Parathyroid adenoma (tissue), 2 donors: ENCODE results near the gene SPDYE16.
A peak's percentile ranks its signal among the peaks of the same experiment; 100 is the strongest.
"Not testable (repeated sequence)": the region's sequence is repeated elsewhere in the genome, so short reads cannot be mapped to it uniquely, and the experiment has no call there.

ENCODE experiments used
- H2AFZ ChIP-seq: fragments of 300-600 bp; sonication (generic); one replicate; pipeline ENCODE4 v1.7.0; 2017; ENCODE audit warnings: antibody characterized with exemption, mild to moderate bottlenecking
- H3K27ac ChIP-seq: fragments of 300-600 bp; sonication (generic); one replicate; pipeline ENCODE4 v1.7.0; 2017
- H3K27me3 ChIP-seq: fragments of 300-600 bp; sonication (generic); one replicate; pipeline ENCODE4 v1.7.0; 2017; ENCODE audit warnings: low read length; ENCODE audit not compliant: control insufficient read depth, insufficient read depth
- H3K36me3 ChIP-seq: fragments of 300-600 bp; sonication (generic); one replicate; pipeline ENCODE4 v1.7.0; 2017; ENCODE audit warnings: low read length; ENCODE audit not compliant: control insufficient read depth, insufficient read depth
- H3K4me1 ChIP-seq: fragments of 300-600 bp; sonication (generic); one replicate; pipeline ENCODE4 v1.7.0; 2017; ENCODE audit warnings: control low read depth
- H3K4me2 ChIP-seq: fragments of 300-600 bp; sonication (generic); one replicate; pipeline ENCODE4 v1.7.0; 2017; ENCODE audit warnings: low read length
- H3K4me3 ChIP-seq: fragments of 300-600 bp; sonication (generic); one replicate; pipeline ENCODE4 v1.7.0; 2017; ENCODE audit warnings: low read depth, low read length
- H3K79me2 ChIP-seq: fragments of 300-600 bp; sonication (generic); one replicate; pipeline ENCODE4 v1.7.0; 2017; ENCODE audit warnings: control low read depth
- H3K9ac ChIP-seq: fragments of 300-600 bp; sonication (generic); one replicate; pipeline ENCODE4 v1.7.0; 2017; ENCODE audit warnings: mild to moderate bottlenecking
- H3K9me3 ChIP-seq: fragments of 300-600 bp; sonication (generic); one replicate; pipeline ENCODE4 v1.7.0; 2017; ENCODE audit warnings: low read length; ENCODE audit not compliant: control insufficient read depth
- donor health status: primary hyperparathyroidism.

The SPDYE16 gene, protein sequence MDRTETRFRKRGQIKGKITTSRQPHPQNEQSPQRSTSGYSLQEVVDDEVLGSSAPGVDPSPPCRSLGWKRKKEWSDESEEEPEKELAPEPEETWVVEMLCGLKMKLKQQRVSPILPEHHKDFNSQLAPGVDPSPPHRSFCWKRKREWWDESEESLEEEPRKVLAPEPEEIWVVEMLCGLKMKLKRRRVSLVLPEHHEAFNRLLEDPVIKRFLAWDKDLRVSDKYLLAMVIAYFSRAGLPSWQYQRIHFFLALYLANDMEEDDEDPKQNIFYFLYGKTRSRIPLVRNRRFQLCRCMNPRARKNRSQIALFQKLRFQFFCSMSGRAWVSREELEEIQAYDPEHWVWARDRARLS

DNA sequence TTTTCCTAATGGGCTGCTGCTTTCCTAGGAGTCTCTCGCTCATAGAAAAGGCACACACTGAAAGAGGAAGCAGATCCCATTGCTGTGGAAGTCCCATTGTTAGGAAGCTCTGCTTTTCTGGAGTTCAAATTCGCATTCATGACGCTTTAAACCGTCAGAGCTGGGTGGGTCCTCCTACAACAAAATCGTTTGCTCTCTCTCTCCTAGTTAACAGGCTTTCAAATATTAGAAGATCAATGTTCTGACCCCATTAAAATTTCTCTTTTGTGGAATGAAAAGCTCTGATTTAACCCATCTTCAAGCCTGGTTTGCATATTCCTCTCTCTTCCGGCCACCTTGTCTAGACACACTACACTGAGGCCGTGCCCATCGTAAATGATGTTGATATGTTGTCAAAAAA lies at the start of gene SPDYE16:
TSS of gene SPDYE16 (minus strand) at position 101 of the 400 bp plus-strand sequence. CDS start 1,838 bp downstream, outside the sequence.
- H3K4me1 ChIP-seq, H3K79me2 ChIP-seq, H3K27me3 ChIP-seq, H3K27ac ChIP-seq, H3K9me3 ChIP-seq, H2AFZ ChIP-seq, H3K4me3 ChIP-seq, H3K36me3 ChIP-seq, H3K9ac ChIP-seq, H3K4me2 ChIP-seq: not testable (repeated sequence)

DNA sequence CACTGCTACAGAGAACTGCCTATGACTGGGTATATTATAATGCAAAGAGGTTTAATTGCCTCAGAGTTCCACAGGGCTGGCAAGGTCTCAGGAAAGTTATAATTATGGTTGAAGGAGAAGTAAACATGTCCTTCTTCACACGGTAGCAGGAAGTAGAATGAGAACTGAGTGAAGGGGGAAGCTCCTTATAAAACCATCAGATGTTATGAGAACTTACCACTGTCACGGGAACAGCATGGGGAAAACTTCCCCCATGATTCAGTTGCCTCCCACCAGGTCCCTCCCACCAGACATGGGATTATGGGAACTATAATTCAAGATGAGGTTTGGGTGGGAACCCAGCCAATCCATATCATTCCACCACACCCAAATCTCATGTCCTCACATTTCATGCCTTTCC lies 49.6 kb upstream of the SPDYE16 start:
- peaks cover 38% of the 10 kb centered on the region for H3K79me2 ChIP-seq
- not testable (repeated sequence) for H3K27ac ChIP-seq, H3K4me2 ChIP-seq

GRCh38 chr7:76591602-76592304 lies 48.7 kb upstream of the SPDYE16 start:
- not testable (repeated sequence) for H3K4me1 ChIP-seq, H3K27ac ChIP-seq, H3K27me3 ChIP-seq, H3K9ac ChIP-seq, H2AFZ ChIP-seq, H3K4me2 ChIP-seq, H3K9me3 ChIP-seq, H3K4me3 ChIP-seq, H3K36me3 ChIP-seq
- H3K79me2 ChIP-seq: peaks cover 41% of the 10 kb centered on the region

More for the DNA sequence above, 49.6 kb upstream of the SPDYE16 start:
- not testable (repeated sequence) for H3K4me3 ChIP-seq, H3K9ac ChIP-seq, H2AFZ ChIP-seq, H3K27me3 ChIP-seq, H3K36me3 ChIP-seq, H3K4me1 ChIP-seq, H3K9me3 ChIP-seq

GRCh38 chr7:76591033-76591432 lies 47.9 kb upstream of the SPDYE16 start:
- not testable (repeated sequence) for H3K9me3 ChIP-seq, H3K4me2 ChIP-seq, H3K27me3 ChIP-seq, H3K27ac ChIP-seq, H3K36me3 ChIP-seq, H2AFZ ChIP-seq, H3K9ac ChIP-seq, H3K4me3 ChIP-seq
- peaks cover 44% of the 10 kb centered on the region for H3K79me2 ChIP-seq
- H3K4me1 ChIP-seq: peaks cover 13% of the 10 kb centered on the region

- not testable (repeated sequence) for H3K27me3 ChIP-seq, H2AFZ ChIP-seq, H3K36me3 ChIP-seq, H3K4me2 ChIP-seq, H3K9ac ChIP-seq, H3K9me3 ChIP-seq, H3K4me3 ChIP-seq
- H3K4me1 ChIP-seq: peaks cover 15% of the 10 kb centered on the region
- H3K79me2 ChIP-seq: peaks cover 34% of the 10 kb centered on the region
- H3K27ac ChIP-seq: peak overlapping the region; percentile 76
These were observed 45.5 kb upstream of the SPDYE16 start for GRCh38 chr7:76588586-76588985.

DNA sequence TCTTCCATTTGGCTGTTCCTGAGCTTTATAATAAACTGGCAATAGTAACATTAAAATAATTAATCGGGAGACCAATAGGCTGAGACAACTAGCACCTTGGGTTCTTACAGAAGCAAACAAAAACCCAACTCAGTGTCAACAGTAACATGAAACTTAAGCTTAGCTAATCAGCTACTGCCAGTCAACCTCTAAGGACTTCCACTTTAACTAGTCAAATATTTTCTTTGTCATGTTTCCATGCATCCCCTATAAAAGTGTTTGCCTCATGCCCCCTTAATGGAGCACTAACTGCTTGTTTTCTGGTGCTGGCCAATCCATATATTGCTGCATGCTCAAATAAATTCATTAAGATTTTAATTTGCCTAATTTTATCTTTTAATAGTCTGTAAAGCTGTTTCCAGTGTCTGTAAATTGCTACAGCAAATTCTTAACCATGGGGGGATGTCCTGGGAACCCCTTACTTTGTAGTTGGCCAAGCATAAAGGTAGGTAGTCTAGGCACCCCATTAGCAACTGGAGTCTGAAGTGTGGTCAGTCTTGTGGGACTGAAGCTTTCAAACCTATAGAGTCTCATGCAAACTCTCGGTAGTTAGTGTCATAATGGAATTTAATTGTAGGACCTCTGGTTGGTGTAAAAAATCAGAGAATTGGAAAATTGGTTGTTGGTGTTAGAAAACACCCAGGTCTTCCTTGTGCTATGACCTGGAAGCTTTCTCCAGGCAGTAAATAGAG lies 43.7 kb upstream of the SPDYE16 start:
- H3K4me1 ChIP-seq: peaks cover 17% of the 10 kb centered on the region
- H3K36me3 ChIP-seq, H3K27me3 ChIP-seq, H3K4me3 ChIP-seq, H3K4me2 ChIP-seq, H3K9me3 ChIP-seq, H3K9ac ChIP-seq, H2AFZ ChIP-seq: not testable (repeated sequence)
- peaks cover 19% of the 10 kb centered on the region for H3K79me2 ChIP-seq
- peak overlapping the region; percentile 76 for H3K27ac ChIP-seq

GRCh38 chr7:76583636-76584281 lies 40.7 kb upstream of the SPDYE16 start:
- not testable (repeated sequence) for H3K9me3 ChIP-seq, H3K79me2 ChIP-seq, H3K9ac ChIP-seq, H3K4me3 ChIP-seq, H3K27me3 ChIP-seq, H3K4me2 ChIP-seq, H3K36me3 ChIP-seq, H2AFZ ChIP-seq
- peak overlapping the region; percentile 67 for H3K27ac ChIP-seq
- H3K4me1 ChIP-seq: peaks cover 13% of the 10 kb centered on the region

DNA sequence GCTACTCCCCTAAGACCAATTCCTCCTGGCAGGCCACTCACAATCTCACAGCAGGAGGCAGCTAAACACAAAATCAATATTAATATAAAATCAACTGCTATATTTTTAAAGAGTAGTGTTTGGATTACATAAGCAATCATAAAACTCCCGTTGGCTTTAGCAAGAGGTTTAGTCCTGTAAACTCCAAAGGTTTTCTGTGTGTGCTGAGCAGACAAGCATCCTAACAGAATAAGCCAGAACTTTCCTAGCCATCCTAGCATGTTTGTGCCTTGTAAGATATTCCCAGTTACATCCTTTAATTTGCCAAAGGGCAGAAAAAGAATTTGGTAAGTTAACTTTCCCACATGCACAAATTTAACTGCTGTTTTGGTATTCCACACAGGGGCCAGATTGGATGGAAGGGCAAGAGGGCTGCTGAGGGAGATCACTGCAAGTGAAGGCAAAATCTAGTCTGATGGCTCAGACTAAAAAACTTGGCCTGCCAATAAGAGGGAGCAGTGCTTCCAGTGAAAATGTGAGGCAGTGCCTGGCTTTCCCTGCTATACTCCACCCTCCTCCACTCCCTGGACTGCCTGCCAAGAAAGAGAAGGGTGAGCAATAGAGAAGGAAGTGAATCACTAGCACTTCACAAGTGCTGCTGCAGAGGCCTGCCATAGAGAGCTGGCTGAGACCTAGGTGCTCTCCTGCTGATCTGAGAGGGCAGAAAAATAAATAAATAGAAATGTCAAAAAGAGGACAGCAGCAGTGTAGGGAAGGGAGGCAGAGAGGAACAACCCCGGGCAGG lies 39.9 kb upstream of the SPDYE16 start:
- H3K36me3 ChIP-seq, H2AFZ ChIP-seq, H3K27me3 ChIP-seq, H3K9me3 ChIP-seq, H3K79me2 ChIP-seq, H3K9ac ChIP-seq, H3K4me3 ChIP-seq, H3K4me2 ChIP-seq: not testable (repeated sequence)
- Histone ChIP-seq H3K27ac (peak overlapping the region; percentile 67), H3K4me1 (peaks cover 13% of the 10 kb centered on the region)

DNA sequence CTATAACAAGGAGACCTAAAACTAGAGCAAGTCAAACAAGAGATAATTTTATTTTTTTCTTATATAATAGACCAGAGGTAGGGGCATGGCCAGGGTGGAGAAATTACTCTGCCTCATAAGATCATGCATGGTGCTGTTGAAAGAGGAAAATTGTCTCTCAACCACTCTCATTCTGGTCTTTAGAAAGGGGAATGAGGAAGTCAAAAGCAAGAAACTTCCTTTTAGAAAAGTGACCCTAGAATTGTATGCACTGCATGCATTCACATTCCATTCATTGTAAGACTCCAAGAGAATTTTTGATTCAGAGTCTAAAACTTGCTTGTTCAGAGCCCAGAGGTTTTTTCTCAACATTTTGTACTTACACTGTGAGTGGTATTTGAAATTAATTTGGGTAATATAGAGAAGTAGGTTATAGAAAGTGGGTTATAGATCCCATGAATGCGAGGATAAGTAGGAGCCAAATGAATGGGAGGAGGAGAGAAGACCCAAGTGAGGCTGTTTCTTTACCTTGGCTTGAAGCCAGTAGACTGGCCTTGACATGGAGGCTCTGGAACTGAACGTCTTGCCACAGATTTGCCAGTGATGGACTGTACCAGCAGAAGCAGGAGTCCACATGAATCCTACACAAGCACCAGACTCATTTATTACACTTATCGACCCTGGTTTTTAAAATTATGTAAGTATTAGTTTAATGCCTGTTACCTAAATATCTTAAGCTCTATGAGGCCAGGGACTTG lies 33.0 kb upstream of the SPDYE16 start:
- not testable (repeated sequence) for H3K4me3 ChIP-seq, H3K4me1 ChIP-seq, H3K27ac ChIP-seq, H3K27me3 ChIP-seq, H3K36me3 ChIP-seq, H2AFZ ChIP-seq, H3K4me2 ChIP-seq, H3K9ac ChIP-seq, H3K79me2 ChIP-seq, H3K9me3 ChIP-seq
